ENCODE measurements around the gene SLC25A22. TPM values are rescaled to one million over a fixed set of nuclear protein-coding genes. Genes with fewer than 3 reads are reported as not detected.
A peak's percentile ranks its signal among the peaks of the same experiment; 100 is the strongest.

The SLC25A22 gene
- total RNA-seq, 1 donor from 2014 or later: 7.5 TPM

DNA sequence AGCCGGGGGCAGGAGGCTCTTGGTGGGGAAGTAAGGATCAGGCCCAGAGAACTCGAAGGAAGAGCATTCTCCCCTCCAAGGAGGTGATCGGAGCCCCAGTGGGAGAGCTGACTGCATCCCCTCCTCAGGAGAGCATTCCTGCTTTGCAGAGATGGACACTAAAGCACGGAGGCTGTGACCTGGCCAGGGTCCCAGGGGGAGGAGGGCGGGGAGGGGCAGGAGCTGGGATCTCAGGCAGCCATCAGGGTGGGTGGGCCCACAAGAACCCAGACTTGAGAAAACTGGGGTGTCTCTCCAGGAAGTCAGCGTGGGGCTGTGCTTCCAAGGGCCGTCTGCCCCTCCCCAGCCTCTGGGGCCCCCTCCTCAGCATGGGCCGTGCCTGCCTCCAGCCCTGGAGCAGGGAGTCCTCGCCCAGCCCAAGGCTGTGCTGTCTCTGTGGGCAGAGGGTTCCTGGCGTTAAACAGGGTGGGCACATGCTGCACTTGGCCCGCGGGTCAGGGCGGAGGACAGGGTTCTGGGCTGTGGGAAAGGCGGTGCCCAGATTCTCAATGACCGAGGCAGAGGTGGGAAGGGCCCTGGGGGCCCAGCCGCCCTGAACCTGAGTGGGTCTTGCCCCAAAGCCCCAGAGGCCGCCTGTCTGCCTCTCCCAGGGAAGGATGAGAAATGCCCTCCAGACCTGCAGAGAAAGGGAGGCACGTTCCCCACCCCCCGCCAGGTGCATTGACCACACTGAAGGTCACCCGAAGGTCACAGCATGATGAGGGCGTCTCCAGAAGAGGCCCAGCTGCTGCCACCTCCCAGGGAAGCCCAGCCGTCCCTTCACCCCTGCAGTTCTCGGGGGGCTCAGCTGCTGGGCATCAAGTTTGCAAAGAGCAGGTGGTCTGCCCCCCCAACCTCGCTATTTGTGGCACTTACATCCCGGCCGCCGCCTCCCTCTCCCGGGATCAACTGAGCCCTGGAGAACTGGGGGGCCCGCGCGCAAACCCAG, 8.8 kb downstream of the SLC25A22 start:
- DNase-seq: no peak

DNA sequence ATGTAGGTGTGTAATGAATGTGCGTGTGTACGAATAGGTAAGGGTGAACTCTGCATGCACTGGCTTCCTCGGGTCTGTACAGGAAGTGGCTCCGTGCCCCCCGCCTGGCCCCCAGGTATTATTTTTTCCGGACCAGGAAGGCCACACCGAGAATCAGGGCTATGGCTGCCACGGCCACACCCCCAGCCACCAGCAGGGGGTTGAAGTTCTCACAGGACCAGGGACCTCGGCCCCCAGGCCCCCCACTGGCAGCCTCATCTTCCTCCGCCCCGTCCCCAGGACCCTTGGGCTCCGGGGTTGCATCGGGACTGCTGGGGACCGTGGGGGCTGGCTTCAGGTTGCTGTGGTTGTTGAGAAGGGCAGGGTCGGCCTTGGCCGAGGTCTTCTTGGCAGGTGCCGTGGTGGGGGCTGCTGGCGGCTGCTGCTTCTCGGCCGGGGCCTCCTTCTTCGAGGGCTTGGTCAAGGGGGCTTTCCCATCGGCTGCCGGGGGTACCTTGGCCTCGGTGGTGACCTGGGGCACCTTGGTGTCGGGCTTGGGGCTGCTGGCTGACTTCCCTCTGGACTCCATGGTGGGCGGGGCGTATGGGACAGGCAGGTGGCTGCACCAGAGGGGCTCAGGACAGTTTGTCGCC, 10.0 kb downstream of the SLC25A22 start:
- DNase-seq: no peak

DNA sequence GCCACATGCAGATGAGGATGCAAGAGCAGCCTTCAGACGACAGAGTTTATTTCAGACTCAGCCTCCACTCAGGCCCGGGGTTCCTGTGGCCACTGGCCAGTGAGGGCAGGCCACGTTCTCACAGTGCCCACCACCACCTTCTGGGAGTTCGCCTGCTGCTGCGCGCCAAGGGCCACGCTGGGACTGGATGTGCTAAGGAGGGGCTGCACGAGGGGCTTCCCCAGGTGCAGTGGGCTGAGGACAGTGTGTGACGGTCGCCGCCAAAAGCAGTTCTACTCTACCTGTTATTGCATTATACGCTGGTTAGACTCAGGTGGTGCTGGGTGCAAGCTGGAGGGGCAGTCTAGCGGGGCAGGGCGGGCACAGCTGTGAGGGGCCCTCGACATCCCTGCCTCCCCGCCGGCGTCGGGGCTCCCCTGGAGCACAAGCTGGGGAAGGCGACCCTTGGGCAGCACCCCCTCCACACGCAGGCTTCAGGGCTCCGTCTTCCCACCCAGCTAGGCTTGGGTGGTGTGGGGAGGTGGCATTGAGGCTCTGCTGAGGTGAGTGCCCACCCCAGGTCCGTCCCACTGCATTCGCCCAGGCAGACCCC, 10.9 kb downstream of the SLC25A22 start:
- DNase-seq: no peak

DNA sequence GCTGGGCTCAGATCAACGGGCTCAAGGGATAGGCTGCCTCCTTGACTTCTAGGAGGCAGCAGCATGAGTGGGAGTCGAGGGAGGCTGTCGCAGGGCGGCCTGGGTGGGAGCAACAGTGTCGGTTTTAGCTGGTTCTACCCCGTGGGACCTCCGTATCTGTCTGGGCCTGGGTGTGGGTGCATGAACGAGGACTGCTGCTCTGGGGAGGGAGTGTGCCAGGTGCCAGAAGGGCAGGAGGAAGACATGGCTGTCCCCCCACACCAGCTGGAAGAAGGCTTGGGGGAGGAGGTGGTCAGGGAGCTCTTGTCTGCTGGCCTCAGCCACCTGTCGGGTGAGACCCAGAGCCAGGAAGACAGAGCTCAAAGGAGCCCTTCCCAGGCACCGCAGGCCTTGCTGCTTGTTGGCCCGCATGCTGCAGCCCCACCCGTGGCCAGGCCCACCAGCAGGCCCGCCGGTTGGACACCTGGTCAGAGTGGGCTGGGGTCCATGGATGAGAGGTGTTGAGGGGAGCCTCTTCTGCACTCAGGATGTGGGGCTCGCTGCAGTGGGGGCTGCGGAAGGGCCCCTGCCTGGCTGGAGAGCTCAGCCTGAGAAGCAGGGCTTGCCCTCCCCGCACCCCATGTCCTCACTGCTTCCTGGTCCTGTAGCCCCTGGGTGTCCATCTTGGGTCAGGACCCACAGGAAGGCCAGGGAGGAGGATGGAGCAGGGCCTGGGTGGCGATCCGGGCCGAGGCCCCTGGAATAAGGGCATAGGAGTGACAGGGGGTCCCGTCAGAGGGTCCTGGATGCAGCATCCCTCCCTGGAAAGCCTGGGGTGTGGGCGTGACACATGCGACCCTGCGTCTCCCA, 11.6 kb downstream of the SLC25A22 start:
- DNase-seq: no peak

DNA sequence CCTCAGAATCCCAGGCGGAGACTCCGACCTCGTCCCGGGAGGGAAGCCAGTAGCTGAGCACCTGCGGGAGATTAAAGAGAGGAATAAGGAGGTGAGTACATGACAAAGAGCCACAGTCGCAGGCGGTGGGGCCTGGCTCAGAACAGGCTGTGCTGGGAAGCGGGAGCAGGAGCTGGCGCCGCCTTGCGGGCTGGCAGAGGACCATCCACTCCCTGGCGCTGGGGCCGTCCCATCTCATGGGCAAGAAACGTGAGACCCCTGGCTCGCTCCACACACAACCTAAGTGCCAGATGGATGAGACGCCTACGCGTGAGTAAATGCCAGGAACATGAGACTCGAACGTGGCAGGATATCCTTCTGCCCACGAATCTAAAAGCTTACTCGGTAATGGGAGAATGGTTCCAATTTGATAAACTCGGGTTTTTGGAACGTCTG, 14.5 kb downstream of the SLC25A22 start:
- DNase-seq: peak; percentile 93

DNA sequence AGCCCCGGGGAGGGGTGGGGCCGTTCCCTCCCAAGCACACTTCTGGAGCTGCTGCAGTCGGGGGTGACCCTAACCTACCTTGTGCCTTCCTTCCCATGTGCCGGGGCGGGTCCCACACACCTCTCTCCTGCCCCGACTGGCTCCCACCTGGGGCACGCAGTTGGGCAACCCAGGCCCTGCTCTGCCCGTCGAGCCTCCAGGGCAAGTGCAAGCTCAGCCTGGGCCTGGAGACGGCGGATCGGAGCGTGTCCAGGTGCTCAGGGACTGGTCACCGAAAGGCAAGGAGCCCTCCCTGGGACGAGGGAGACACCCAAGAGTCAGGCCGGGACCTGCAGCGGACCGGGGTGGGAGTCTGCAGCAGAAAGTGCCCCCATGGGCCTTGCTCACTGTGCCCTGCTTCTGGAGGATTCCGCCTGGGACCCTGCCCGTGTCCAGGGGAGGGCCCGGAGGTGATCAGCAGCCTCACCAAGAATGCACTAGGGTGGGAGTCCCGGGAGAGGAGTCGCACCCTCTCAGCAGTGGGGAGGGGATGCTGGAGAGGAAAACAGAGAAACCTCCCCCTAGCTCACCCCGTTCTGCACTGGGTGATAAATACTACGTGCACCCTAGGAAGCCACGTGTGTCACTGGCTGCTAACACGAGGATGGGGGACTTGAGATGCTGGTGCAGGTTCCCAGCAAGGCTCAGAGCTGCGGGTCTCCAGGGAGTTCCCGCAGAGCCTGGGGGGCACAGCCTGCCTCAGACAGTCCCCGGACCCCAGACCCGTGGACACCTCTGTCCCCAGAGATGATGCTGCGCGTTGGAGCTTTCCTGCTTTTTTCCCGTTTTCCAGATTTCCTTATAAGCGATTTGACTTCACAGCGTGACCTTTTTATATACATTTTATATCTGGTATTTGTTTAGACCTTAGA, 15.6 kb downstream of the SLC25A22 start:
- DNase-seq: no peak

DNA sequence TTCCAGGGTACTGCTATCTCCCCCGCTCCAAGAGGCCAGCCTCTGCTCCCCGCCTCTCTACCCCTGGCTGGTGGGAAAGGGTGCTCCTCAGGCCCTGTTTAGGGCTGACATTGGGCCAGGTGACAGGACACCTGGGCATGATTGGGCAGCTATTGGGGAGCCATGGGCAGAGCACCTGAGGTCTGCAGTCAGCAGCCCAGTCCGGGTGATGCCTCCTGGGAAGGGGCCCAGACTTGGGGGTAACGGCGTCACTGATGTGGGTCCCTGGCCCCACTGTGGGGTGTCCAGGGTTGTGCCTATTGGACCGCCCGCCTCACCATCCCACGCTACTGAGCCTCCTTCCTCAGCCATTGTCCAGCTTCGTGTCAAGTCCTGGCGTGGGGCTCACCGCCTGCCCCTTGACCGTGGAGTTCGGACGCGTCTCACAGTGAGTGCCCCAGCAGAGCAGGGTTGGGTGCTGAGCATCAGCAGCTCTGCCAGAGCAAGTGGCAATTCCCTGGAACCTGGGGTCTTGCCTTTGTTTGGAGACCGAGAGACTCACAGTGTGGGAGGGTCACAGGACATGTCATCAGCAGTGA, 18.0 kb downstream of the SLC25A22 start:
- no peak for DNase-seq

DNA sequence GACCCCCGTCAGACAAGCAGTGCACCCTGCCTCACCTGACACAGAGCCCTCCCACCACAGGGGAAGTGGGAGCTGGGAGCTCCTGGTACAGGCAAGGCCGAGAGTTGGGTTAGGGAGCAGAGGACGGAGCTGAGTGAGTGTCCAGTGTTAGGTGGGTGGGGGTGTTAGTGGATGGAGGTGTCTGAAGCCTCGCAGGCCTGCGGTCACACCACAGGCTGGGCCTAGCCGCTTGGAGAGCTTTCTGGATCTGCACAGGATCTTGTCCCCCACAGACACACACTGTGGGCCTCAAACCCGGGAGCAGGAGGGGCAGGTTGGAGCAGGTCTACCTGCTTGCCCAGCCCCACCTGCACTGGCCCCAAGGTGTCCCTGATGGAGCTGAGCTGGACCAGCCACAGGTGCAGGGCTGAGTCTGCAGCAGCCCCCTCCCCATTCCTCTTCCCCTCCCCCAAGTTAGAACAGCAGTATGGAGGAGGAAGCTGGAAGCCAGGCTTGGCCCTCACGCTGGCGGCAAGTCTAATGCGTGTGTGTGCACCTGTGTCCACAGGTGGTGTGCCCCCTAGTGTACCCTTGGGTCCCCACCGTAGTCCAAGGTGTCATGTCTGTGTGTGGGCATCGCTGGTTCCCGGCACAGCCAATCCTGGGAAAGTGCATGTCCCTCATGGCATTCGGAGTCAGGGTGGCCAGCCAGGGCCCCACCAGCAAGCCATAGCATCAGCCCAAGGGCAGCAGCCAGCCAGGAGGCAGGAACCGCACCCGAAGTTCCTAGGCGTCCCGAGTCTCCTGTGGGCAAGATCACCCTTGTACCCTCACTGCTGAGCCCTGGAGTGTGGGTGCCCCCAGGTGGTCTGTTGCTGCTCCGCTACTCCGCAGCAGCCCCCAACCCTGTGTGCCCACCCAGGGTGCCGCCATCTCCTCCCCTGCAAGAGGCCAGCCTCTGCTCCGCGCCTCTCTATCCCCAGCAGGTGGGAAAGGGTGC, 18.8 kb downstream of the SLC25A22 start:
- DNase-seq: no peak

DNA sequence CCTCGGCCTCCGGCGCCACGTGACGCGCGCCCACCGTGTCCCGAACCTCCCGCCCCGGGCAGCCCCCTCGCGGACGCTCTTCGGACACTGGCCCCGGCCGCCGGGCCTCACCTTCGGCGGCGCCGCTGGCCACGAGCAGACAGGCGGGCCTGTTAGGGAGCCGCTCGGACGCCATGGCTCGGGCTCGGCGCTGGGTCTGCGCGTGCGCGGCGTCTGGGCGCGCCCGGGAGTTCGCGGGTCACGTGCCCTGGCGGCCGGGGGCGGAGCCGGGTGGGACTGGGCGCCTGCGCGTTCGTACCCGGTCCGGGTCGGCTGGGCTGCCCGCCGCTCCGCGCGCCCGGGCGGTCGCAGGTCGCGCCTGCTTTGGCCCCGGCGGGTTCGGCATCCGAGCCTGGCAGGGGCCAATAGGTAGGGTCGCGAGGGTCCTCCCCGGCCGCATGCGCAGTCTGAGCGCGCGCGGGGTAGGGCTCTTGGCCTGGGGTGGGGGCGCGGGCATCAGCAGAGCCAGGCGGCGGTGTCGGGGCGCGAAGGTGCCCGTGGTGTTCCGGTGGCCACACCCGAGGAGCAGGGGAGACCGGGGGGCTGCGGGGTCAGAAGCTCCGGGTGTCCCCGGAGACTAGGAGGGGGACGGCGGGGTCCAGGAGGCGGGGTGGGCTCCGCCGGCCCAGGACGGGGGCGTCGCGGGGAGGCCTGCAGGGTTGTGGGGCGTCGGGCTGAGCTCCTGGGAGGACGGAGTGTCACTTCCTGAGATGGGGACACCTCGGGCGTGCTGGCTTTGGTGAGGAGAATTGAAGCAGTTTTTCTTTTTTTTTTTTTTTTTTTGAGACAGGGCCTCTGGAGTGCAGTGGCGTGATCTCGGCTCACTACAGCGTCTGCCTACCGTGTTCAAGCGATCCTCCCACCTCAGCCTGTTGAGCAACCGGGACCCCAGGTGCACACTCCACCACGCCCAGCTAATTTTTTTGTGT, 20.5 kb downstream of the SLC25A22 start, which contains the start of gene GATD1:
Gene GATD1 (minus strand): TSS at position 200 of the 968 bp plus-strand sequence. CDS start 25 bp downstream, at position 175.
- DNase-seq: peak; percentile 96

DNA sequence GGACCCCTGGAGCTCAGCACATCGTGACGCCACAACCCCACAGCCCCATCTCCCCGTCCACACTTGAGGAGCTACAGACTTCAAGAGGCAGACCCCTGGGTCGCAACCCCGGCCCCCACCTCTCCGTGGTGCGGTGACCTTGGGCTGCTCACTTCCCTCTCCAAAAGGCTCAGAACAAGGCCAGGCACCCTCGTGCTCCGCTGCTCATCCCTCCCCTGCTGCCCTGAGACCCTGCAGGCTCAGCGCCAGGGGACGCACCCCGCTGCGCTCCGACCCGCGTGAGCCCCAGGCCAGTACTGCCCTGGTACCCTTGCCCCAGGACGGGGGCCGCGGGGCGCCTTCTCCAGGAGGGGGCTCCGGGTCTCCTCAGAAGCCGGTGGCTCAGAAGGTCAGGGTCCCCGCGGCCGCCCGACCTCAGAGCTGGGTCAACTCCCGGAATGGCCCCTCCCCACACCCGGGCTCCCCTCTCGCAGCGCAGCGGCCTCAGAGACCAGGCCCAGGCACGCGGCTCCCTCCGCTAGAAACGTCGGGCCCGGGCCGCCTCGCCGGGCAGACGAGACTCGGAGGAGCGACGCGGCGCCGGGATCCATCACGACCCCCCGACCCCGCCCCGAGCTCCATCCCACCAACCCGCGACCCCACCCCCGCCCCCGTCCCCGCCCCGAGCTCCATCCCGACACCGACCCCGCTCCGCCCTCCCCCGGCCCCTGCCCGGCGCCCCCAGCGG, 21.4 kb downstream of the SLC25A22 start:
- DNase-seq: no peak

DNA sequence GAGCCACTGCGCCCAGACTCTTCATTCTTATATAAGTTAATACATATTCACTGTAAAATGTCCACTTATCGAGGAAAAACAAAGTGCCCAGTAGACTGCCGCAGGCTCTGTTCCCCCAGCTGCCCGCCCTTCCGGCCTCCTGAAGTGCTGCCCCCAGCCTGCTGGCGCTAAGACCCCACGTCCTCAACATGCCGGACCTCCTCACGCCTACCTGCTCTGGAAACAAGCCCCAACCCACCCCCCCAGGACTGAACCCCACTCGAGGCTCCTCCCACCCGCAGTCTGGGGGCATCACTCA, 21.9 kb downstream of the SLC25A22 start:
- no peak for DNase-seq

DNA sequence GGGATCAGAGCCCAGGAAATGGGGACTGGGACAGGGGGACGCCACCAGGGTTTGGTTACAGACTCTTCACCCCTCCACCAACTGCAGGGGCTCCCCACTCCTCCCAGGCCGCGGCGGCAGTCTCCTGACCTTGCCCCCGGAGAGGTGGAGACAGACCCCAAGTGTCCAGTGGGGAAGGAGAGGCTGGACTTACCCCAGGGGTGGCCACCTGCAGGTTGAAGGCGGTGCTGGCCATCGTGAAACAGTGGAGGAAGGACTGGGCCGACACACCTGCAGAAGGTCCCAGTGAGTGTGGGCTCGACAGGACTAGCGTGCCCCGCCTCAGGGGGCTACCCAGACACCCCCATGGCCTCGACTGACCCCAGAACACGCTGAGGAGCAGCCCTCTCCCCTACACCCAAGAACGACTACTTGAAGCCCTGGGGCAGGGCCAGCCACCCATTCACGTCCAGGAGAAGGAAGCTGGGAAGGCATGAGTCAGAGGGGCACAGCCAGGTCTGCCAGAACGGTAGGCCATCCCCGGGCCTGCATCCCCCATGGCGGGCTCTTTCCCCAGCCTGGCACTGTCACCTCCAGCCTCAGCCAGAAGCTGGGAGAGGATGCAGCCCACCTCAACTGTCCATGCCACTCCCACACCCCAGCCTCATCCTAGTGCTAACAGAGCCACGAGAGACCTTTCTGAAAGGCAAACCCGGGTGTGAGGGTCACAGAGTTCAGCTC, 23.0 kb downstream of the SLC25A22 start:
- DNase-seq: no peak

DNA sequence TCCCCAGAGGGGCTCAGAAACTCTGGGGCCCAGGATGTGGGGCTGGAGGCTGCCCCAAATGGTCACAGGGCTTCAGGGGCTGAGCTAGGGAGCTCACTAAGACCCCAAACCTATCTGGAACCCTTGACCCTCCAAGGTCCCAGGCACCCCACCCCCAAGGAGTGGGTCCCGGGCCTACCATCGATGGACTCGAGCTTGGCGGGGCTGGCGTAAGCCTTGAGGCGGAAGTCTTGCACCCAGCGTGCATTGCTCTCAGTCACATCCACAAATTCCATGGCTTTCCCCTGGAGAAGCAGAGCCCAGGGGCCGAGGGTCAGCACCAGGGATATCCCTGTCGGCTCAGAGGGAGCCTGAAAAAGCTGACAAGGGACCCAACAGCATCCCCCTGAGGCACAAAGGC, 24.3 kb downstream of the SLC25A22 start:
- no peak for DNase-seq

DNA sequence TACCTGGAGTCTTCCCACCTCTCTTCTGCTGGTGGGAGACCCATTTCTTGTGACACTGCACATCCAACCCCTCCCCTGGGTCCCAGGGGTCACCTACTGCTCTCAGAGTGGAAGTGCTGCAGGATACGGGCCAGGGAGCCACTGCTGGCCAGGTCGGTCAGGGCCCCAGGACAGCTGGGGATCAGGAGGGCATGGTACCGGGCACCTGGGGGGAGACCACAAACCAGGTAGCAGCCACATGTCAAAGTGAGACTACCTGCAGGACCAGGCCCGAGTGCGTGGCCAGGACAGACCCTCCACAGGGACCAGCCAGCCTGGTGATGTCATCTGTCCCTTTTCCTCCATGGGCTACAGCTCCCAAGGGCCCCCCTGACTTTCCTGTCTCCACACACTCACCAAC, 24.7 kb downstream of the SLC25A22 start:
- no peak for DNase-seq

DNA sequence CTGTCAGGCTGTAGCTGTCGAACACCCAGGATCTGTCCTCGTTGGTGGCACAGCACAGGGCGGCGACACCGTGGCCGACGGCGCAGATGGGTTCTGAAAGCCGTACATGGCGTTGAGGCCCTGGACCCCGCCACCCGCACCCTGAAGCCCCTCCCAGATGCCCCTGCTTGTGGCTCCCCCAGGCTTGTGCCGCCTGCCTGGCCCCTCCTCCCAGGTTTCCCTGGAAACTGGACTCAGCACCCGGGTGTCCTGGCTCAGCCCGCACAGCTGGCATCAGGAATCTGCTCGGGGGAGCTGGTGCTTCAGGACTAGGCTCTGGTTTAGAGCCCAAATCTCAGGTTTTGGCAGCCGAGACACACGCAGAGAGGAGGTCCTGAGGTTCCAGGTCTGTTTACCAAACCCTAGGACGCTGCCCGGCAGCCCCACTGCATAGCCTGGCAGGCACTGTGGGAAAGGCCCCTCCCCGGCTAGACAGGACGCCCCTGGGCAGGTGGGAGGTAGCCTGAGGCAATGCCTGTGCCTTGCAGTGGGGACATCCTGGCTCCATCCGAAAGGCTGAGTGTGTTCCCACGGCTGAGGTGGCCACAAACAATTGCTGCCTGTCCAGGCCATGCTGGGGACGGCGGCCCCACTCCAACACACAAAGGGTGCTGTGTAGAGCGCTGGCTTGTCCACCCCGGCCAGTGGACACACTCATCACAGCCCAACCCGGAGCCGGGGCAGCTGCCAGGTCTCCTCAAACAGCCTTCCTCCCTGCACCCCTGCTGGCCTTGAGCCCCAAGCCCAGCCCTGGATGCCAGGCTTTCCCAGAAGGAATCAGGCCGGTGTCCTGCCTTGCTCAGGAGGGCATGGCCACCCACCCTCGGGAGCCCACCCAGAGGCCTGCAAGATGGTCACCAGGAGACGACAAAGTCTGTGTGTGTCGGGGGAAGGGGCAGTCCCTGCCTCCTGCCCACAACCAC, 25.4 kb downstream of the SLC25A22 start:
- no peak for DNase-seq

Measured in tongue (tissue), 2 donors.